ENCODE measurements around the gene LAPTM5. TPM values are rescaled to one million over a fixed set of nuclear protein-coding genes. Genes with fewer than 3 reads are reported as not detected.
A peak's percentile ranks its signal among the peaks of the same experiment; 100 is the strongest.

Gene LAPTM5
- total and polyA plus RNA-seq, 2 of the 13 experiments (the other 11 are each of a cell fraction or from before 2014, with no cell fraction given): 0.41 to 0.86 TPM

- TF ChIP-seq SP4 (CRISPR knock-in tag; IDR thresholded peaks at IDR 0.05) (peak; percentile 80), HNF4A (CRISPR knock-in tag; IDR thresholded peaks at IDR 0.05) (no peak), SNAPC2 (CRISPR knock-in tag; IDR thresholded peaks at IDR 0.05) (no peak), ZNF552 (CRISPR knock-in tag; IDR thresholded peaks at IDR 0.05; ENCODE audit: borderline replicate concordance) (no peak), ZNF251 (CRISPR knock-in tag; IDR thresholded peaks at IDR 0.05) (no peak), DDIT3 (CRISPR knock-in tag; IDR thresholded peaks at IDR 0.05) (no peak), HDAC1 (CRISPR knock-in tag; IDR thresholded peaks at IDR 0.05) (no peak), SP1 (IDR thresholded peaks at IDR 0.05) (no peak), SP1 (CRISPR knock-in tag; IDR thresholded peaks at IDR 0.05) (peak; percentile 77; the same call in 1 of the 2 replicates), ZFP41 (CRISPR knock-in tag; IDR thresholded peaks at IDR 0.05; ENCODE audit: borderline replicate concordance) (no peak), PITX1 (CRISPR knock-in tag; IDR thresholded peaks at IDR 0.05) (no peak), ZNF432 (CRISPR knock-in tag; IDR thresholded peaks at IDR 0.05; ENCODE audit: borderline replicate concordance) (no peak)
- TF ChIP-seq, protein P1, sequence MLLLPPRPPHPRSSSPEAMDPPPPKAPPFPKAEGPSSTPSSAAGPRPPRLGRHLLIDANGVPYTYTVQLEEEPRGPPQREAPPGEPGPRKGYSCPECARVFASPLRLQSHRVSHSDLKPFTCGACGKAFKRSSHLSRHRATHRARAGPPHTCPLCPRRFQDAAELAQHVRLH (CRISPR knock-in tag; IDR thresholded peaks at IDR 0.05; ENCODE audit: borderline replicate concordance, low read depth): no peak
- TF ChIP-seq, protein P2, sequence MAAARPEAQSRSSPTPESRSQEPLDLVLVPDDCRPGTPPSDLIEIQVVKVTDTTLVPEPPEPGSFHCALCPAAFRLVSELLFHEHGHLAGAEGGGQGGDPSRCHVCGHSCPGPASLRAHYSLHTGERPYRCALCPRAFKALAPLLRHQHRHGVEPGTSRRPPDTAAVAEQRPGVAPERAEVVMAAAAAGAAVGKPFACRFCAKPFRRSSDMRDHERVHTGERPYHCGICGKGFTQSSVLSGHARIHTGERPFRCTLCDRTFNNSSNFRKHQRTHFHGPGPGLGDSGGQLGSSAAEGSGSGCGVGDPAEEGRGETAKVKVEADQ (CRISPR knock-in tag; IDR thresholded peaks at IDR 0.05; ENCODE audit: borderline replicate concordance): no peak
Measured at GRCh38 chr1:30718091-30718635, 39.4 kb downstream of the LAPTM5 start (continued).

All from HepG2 (cell line).